Measurements from ENCODE around the gene DIAPH1.

GRCh38 chr5:141501761-141502160, 117.0 kb downstream of the DIAPH1 start:
- TF ChIP-seq CTCF (IDR thresholded peaks at IDR 0.05) (no peak), POLR2A (IDR thresholded peaks at IDR 0.05) (no peak)

Measured in Peyer's patch (tissue), 4 donors.